ENCODE results near the gene HECTD4.
A peak's percentile ranks its signal among the peaks of the same experiment; 100 is the strongest.
"Not testable (repeated sequence)": the region's sequence is repeated elsewhere in the genome, so short reads cannot be mapped to it uniquely, and the experiment has no call there.

HECTD4 gene

GRCh38 chr12:112381883-112382796 lies at the start of gene HECTD4:
Gene HECTD4 (minus strand): TSS chr12:112382431. CDS start chr12:112382128, 303 bp downstream.
- peak; percentile 32 for DNase-seq

- DNase-seq: no peak
Measured at GRCh38 chr12:112431965-112432364, 49.7 kb upstream of the HECTD4 start.

GRCh38 chr12:112430929-112431328 lies 48.7 kb upstream of the HECTD4 start:
- no peak for DNase-seq

- no peak for DNase-seq
Measured at GRCh38 chr12:112427760-112428159, 45.5 kb upstream of the HECTD4 start.

GRCh38 chr12:112425582-112426382 lies 43.6 kb upstream of the HECTD4 start:
- DNase-seq: no peak

GRCh38 chr12:112424126-112424525 lies 41.9 kb upstream of the HECTD4 start:
- DNase-seq: no peak

GRCh38 chr12:112422531-112422930 lies 40.3 kb upstream of the HECTD4 start:
- DNase-seq: no peak

GRCh38 chr12:112421363-112421762 lies 39.1 kb upstream of the HECTD4 start:
- no peak for DNase-seq

- DNase-seq: no peak
Measured at GRCh38 chr12:112420740-112421139, 38.5 kb upstream of the HECTD4 start.

- DNase-seq: no peak
Measured at GRCh38 chr12:112419297-112420133, 37.3 kb upstream of the HECTD4 start.

GRCh38 chr12:112418608-112419296 lies 36.5 kb upstream of the HECTD4 start, which contains the start of gene PTPN11:
Gene PTPN11 (plus strand): TSS chr12:112418947. CDS start chr12:112419112, 165 bp downstream.
- DNase-seq: peak; percentile 32

- DNase-seq: no peak
Measured at GRCh38 chr12:112418273-112418607, 36.0 kb upstream of the HECTD4 start.

- DNase-seq: not testable (repeated sequence)
Measured at GRCh38 chr12:112415457-112415856, 33.2 kb upstream of the HECTD4 start.

GRCh38 chr12:112413855-112414625 lies 31.8 kb upstream of the HECTD4 start:
- DNase-seq: no peak

- DNase-seq: no peak
Measured at GRCh38 chr12:112409906-112410244, 27.6 kb upstream of the HECTD4 start.

GRCh38 chr12:112409064-112409905 lies 27.1 kb upstream of the HECTD4 start, which contains the start of gene RPL6:
Gene RPL6 (minus strand): TSS chr12:112409605. CDS start chr12:112408656, 949 bp downstream.
- DNase-seq: peak; percentile 83

GRCh38 chr12:112408621-112409020 lies 26.4 kb upstream of the HECTD4 start:
- DNase-seq: no peak

- DNase-seq: not testable (repeated sequence)
Measured at GRCh38 chr12:112407683-112408082, 25.5 kb upstream of the HECTD4 start.

- no peak for DNase-seq
Measured at GRCh38 chr12:112406519-112407488, 24.6 kb upstream of the HECTD4 start.

Measured in SIG-M5 (cell line).